ENCODE data around the gene MOSMO.

DNA sequence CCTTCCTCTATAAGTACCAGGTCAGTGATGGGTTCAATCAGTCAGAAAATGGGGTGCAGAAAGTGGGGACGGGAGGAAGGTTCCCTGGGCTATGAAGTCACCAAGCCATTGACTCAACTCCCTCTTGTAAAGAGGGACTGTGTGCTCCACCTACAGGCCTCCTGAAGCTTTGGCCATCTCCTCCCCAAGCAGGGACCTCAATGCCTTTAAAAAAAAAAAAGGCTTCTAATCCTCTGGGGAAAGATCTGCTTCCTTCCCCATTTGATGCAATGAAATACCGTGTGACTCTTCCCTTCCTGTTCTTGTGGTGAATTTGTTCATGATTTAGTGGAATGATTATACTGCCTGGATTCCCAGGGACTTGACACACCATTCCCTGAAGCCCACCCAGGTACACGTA is 115.2 kb downstream of the MOSMO start:
- TF ChIP-seq, protein P1, sequence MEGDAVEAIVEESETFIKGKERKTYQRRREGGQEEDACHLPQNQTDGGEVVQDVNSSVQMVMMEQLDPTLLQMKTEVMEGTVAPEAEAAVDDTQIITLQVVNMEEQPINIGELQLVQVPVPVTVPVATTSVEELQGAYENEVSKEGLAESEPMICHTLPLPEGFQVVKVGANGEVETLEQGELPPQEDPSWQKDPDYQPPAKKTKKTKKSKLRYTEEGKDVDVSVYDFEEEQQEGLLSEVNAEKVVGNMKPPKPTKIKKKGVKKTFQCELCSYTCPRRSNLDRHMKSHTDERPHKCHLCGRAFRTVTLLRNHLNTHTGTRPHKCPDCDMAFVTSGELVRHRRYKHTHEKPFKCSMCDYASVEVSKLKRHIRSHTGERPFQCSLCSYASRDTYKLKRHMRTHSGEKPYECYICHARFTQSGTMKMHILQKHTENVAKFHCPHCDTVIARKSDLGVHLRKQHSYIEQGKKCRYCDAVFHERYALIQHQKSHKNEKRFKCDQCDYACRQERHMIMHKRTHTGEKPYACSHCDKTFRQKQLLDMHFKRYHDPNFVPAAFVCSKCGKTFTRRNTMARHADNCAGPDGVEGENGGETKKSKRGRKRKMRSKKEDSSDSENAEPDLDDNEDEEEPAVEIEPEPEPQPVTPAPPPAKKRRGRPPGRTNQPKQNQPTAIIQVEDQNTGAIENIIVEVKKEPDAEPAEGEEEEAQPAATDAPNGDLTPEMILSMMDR (IDR thresholded peaks at IDR 0.05 in 2 of 3, conservative IDR thresholded peaks at IDR 0.05 in 1 of 3; ENCODE audit: insufficient read depth in 2 of 3, low read depth in 1 of 3, low read length in 3 of 3) = peak in 2 of 3 experiments; percentile 48 to 55; a peak in 4 of 6 replicates
- no peak for TF ChIP-seq MAZ (CRISPR knock-in tag; conservative IDR thresholded peaks at IDR 0.05 in 1 of 2, IDR thresholded peaks at IDR 0.05 in 1 of 2)
- TF ChIP-seq, protein P2, sequence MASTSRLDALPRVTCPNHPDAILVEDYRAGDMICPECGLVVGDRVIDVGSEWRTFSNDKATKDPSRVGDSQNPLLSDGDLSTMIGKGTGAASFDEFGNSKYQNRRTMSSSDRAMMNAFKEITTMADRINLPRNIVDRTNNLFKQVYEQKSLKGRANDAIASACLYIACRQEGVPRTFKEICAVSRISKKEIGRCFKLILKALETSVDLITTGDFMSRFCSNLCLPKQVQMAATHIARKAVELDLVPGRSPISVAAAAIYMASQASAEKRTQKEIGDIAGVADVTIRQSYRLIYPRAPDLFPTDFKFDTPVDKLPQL (IDR thresholded peaks at IDR 0.05; ENCODE audit: extremely low read depth, insufficient read length) = no peak
- no peak for TF ChIP-seq PTBP1 (IDR thresholded peaks at IDR 0.05; ENCODE audit: low read depth, low read length)
- TF ChIP-seq PHB2 (IDR thresholded peaks at IDR 0.05; ENCODE audit: low read depth) = no peak
- TF ChIP-seq KLF16 (IDR thresholded peaks at IDR 0.05) = no peak
- no peak for TF ChIP-seq KAT8 (IDR thresholded peaks at IDR 0.05; ENCODE audit: low read depth)
- TF ChIP-seq, protein P3, sequence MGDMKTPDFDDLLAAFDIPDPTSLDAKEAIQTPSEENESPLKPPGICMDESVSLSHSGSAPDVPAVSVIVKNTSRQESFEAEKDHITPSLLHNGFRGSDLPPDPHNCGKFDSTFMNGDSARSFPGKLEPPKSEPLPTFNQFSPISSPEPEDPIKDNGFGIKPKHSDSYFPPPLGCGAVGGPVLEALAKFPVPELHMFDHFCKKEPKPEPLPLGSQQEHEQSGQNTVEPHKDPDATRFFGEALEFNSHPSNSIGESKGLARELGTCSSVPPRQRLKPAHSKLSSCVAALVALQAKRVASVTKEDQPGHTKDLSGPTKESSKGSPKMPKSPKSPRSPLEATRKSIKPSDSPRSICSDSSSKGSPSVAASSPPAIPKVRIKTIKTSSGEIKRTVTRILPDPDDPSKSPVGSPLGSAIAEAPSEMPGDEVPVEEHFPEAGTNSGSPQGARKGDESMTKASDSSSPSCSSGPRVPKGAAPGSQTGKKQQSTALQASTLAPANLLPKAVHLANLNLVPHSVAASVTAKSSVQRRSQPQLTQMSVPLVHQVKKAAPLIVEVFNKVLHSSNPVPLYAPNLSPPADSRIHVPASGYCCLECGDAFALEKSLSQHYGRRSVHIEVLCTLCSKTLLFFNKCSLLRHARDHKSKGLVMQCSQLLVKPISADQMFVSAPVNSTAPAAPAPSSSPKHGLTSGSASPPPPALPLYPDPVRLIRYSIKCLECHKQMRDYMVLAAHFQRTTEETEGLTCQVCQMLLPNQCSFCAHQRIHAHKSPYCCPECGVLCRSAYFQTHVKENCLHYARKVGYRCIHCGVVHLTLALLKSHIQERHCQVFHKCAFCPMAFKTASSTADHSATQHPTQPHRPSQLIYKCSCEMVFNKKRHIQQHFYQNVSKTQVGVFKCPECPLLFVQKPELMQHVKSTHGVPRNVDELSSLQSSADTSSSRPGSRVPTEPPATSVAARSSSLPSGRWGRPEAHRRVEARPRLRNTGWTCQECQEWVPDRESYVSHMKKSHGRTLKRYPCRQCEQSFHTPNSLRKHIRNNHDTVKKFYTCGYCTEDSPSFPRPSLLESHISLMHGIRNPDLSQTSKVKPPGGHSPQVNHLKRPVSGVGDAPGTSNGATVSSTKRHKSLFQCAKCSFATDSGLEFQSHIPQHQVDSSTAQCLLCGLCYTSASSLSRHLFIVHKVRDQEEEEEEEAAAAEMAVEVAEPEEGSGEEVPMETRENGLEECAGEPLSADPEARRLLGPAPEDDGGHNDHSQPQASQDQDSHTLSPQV (IDR thresholded peaks at IDR 0.05) = no peak
- TF ChIP-seq, protein P4, sequence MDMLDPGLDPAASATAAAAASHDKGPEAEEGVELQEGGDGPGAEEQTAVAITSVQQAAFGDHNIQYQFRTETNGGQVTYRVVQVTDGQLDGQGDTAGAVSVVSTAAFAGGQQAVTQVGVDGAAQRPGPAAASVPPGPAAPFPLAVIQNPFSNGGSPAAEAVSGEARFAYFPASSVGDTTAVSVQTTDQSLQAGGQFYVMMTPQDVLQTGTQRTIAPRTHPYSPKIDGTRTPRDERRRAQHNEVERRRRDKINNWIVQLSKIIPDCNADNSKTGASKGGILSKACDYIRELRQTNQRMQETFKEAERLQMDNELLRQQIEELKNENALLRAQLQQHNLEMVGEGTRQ (CRISPR knock-in tag; IDR thresholded peaks at IDR 0.05) = no peak
- no peak for TF ChIP-seq BHLHE40 (IDR thresholded peaks at IDR 0.05; ENCODE audit: low read length)
- TF ChIP-seq CREB1 (IDR thresholded peaks at IDR 0.05) = no peak
- TF ChIP-seq CREB1 (CRISPR knock-in tag; IDR thresholded peaks at IDR 0.05) = no peak
